HG03571 (cell line): ENCODE measurements around the gene CD59.
"Not testable (repeated sequence)": the region's sequence is repeated elsewhere in the genome, so short reads cannot be mapped to it uniquely, and the experiment has no call there.

Source experiments
- ATAC-seq: cut with Tn5 transposase; IDR thresholded peaks from one replicate; pipeline ENCODE4 v1.9.1; 2021; ENCODE audit not compliant: unreplicated experiment

The CD59 gene

GRCh38 chr11:33668951-33669596 is 67.1 kb downstream of the CD59 start:
- no peak for ATAC-seq

GRCh38 chr11:33668468-33668825 is 67.8 kb downstream of the CD59 start:
- ATAC-seq: no peak

GRCh38 chr11:33667819-33668467 is 68.3 kb downstream of the CD59 start:
- no peak for ATAC-seq

- ATAC-seq: no peak
Measured at GRCh38 chr11:33665350-33666106, 70.7 kb downstream of the CD59 start.

- ATAC-seq: no peak
Measured at GRCh38 chr11:33664827-33665226, 71.4 kb downstream of the CD59 start.

GRCh38 chr11:33664166-33664565 is 72.1 kb downstream of the CD59 start:
- no peak for ATAC-seq

GRCh38 chr11:33663121-33663520 is 73.1 kb downstream of the CD59 start:
- no peak for ATAC-seq

GRCh38 chr11:33661526-33661925 is 74.7 kb downstream of the CD59 start:
- ATAC-seq: not testable (repeated sequence)

GRCh38 chr11:33660962-33661361 is 75.3 kb downstream of the CD59 start:
- no peak for ATAC-seq

- ATAC-seq: no peak
Measured at GRCh38 chr11:33659370-33660139, 76.7 kb downstream of the CD59 start.

GRCh38 chr11:33658195-33658900 is 77.9 kb downstream of the CD59 start:
- no peak for ATAC-seq

GRCh38 chr11:33657757-33658156 is 78.5 kb downstream of the CD59 start:
- no peak for ATAC-seq

- ATAC-seq: no peak
Measured at GRCh38 chr11:33656768-33657167, 79.5 kb downstream of the CD59 start.

GRCh38 chr11:33655842-33656600 is 80.2 kb downstream of the CD59 start:
- no peak for ATAC-seq

GRCh38 chr11:33654594-33654993 is 81.6 kb downstream of the CD59 start:
- no peak for ATAC-seq
